Measurements from ENCODE around the gene CCDC85C.

The CCDC85C gene

GRCh38 chr14:99552572-99553216, 51.3 kb downstream of the CCDC85C start:
- DNase-seq, result no peak

GRCh38 chr14:99552021-99552553, 51.9 kb downstream of the CCDC85C start:
- no peak for DNase-seq

DNA sequence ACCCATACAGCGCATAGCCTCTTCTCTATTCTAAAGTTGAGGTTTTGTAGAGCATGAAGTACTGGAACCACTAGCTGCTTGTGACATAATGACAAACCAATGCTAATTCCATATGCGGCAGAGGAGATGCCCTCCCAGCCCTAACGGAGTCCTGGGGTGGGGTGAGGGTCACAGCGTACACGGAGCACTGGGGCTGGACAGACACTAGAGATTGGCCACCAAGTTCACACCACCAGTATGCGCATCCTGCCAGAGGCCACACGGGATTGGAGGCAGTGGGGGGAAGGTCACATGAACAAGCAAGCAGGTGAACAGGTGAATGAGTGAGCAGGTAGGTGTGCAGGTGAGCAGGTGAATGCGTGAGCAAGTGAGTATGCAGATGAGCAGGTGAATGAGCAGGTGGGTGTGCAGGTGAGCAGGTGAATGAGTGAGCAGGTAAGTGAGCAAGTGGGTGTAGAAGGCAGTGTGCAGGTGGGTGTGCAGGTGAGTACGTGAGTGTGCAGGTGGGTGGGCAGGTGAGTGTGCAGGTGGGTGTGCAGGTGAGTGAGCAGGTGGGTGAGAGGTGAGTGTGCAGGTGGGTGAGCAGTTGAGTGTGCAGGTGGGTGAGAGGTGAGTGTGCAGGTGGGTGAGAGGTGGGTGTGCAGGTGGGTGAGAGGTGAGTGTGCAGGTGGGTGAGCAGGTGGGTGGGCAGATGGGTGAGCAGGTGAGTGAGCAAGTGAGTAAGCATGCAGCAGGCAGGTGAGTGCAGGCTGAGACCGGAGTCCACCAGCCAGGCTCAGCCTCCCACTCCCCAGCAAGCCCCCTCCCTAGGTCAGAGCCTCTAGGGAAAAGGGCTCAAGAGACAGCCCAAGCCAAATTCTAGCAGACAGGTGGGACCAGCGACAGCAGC, 52.7 kb downstream of the CCDC85C start:
- no peak for DNase-seq

GRCh38 chr14:99550387-99550992, 53.5 kb downstream of the CCDC85C start:
- no peak for DNase-seq

- no peak for DNase-seq
Measured at GRCh38 chr14:99549684-99550083, 54.3 kb downstream of the CCDC85C start.

GRCh38 chr14:99548871-99549515, 55.0 kb downstream of the CCDC85C start:
- no peak for DNase-seq

DNA sequence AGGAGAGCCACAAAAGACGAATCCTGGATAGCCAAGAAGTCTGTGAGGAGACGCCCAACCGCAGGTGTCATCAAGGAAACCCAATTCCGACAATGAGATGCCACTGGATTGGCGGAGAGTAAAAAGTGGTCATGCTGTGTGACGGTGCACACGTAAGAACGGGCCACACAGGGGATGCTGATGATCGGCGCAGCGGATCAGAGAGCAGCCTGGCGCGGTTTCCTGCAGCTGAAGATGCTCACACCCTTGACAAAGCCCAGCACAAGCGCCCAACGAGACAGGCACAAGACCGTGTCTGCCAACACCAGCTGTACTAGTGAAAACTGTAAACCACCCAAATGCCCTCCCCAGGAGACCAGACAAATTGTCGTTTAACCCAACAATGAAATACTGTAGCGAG, 55.8 kb downstream of the CCDC85C start:
- DNase-seq, result no peak

- no peak for DNase-seq
Measured at GRCh38 chr14:99546234-99546879, 57.6 kb downstream of the CCDC85C start.

GRCh38 chr14:99545586-99545985, 58.4 kb downstream of the CCDC85C start:
- no peak for DNase-seq

DNA sequence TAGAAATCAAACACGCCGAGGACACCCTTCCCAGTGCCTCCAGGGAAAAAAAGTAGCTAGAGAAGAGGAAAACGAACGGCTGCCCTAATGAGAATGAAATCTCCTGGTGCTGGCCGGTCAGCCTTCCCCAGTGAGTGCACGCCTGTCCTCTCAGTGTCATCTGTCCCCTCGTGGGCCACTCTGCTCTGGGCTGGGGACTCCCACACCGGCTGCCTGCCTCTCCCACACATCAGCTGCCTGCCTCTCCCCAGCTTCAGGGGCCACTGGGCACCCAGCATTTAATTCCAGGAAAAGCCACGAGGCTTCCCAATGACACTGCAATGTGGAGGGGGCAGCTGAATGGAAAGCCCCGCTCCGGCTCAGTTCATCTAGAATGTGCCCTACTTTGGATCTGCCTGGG, 59.0 kb downstream of the CCDC85C start:
- no peak for DNase-seq

DNA sequence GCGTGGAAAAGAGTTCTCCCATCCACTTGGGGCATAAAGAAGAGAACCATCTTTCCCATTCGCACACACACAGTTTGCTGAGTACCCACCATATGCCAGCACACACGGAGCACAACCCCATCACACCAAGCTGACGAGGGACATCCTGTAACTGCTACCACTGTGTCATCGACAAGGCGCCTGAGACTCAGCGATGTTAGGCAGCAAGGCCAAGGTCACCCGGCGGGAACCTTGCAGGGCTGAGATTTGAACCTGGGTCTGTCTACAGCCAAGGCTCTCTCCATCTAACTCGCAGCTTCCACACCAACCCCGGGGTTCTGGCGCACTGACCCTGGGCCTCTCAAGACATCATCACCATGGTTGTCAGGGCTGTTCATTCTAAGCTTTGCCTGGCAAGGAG, 60.0 kb downstream of the CCDC85C start:
- no peak for DNase-seq

GRCh38 chr14:99543370-99543769, 60.6 kb downstream of the CCDC85C start:
- no peak for DNase-seq

DNA sequence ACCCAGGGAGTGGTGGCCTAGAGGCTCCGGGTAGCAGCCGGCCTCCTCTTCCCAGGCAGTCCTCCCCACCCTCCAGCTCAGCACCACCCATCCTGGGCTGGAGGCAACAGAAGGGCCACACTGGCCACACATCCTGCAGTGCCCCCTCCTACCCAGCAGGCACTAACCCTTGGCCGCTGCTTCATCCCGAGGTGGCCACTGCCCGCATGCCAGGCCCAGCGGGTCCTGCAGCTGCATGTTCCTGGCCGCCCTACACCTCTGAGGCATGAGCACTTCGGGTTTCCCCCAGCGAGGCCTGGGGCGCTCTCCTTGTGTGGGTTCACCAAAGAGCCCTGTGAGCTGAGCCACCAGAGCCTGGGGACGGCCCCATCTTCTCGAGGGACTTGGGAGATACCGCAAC, 61.4 kb downstream of the CCDC85C start:
- DNase-seq, result no peak

DNA sequence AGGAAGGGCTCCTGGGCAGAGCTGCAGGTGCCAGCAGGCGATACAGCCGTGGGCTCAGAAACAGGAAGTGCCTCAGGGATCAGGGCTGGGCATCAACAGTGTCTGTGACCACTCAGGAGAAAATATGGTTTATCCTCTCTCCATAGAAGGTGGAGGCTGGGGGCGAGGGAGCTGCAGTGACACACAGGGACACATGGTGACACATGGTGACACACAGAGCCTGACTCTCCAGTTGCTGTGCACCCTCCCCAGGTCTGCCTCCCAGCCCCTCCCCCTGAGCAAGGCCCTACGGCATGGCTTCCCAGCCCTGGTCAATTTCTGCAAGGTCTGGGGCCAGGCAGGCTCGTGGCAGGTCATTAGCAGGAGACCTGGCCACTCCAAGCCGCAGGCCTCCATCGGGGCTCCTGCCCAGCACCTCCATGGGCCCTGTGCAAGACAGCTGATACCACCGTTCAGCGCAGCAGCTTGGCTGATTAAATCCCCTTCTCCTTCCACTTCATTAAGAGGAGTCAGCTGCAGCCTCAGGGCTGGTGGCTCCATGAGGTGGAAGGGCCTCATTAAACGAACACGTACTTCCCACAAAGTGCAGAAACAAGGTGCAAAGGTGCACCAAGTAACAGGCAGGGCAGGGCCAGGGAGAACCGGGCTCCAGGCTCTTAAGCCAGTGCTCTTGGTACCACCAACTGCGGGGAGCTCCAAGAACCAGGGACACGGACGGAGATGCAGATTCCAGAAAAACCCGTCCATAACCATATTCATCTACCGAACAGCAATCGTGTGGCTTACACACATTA, 62.1 kb downstream of the CCDC85C start:
- no peak for DNase-seq

- no peak for DNase-seq
Measured at GRCh38 chr14:99541211-99541610, 62.8 kb downstream of the CCDC85C start.

GRCh38 chr14:99540196-99541032, 63.6 kb downstream of the CCDC85C start:
- no peak for DNase-seq

DNA sequence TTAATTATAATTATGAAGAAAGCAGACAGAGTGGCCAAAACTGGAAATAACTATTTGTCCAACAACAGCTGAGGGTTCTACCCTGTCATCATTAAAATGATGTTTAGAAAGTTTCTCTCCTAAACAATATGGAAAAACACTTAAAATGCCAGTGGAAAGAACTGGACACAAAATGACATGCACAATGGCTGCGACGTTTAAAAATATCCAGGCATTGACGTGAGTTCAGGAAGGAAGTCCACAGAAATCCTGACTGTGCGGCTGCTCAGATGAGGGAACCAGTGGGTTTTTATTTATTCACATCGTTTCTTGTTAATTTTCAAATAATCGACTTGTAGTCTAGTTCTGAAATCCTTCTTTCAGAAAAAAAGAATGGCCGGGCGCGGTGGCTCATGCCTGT, 64.5 kb downstream of the CCDC85C start:
- DNase-seq, result no peak

- no peak for DNase-seq
Measured at GRCh38 chr14:99538733-99539132, 65.3 kb downstream of the CCDC85C start.

- no peak for DNase-seq
Measured at GRCh38 chr14:99538275-99538674, 65.7 kb downstream of the CCDC85C start.

DNA sequence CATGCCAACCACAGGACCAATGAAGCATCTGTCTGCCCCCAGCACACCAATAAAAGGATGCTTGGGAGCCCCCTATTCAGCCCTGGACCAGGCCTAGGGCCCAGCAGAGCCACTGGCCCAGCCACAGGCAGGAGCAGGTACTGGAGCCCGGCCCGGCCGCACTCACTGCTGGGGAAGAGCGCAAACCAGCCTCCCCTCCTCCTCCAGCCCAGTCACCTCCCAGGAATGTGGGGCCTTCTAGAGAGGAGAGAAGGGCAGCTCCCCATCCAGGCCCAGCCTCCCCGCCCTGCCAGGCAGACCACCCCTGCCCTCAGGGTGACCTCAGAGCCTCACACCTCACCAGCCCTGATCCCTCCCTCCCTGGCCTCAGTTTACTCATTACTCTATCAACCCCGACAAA, 66.6 kb downstream of the CCDC85C start:
- no peak for DNase-seq

All from activated CD4-positive, alpha-beta T cell treated with anti-CD3 and anti-CD28 coated beads for 1 hour (primary cell).